ENCODE results near the gene RSRC1. TPM values are rescaled to one million over a fixed set of nuclear protein-coding genes. Genes with fewer than 3 reads are reported as not detected.

The RSRC1 gene
- total and polyA plus RNA-seq, 2 of the 8 experiments (the other 6 are each of a cell fraction or from before 2014, with no cell fraction given), result 2.0 to 27.9 TPM

DNA sequence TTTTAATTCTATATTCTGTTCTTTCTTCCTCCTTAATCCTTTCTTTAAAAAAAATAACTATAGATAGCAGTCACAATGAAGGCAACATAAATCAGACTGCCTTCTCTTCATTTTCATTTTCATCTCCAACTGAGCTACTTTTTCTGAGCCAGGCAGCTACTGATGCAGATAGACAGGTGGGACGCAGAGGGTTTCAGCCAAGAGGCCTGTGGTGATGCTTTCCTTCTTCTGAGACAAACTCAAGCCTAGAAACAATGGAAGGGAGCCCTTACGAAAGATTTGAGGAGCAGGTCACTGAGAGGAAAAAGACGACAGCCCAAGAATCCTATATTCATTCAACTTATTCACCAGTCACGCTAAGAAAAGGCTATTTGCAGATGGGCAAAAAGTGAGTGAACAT is 241.1 kb downstream of the RSRC1 start (continued):
- no peak for TF ChIP-seq GABPA (IDR thresholded peaks at IDR 0.05; ENCODE audit: borderline replicate concordance, insufficient read depth, low read length)
- TF ChIP-seq TCF12 (IDR thresholded peaks at IDR 0.05; ENCODE audit: low read depth, low read length), result no peak
- TF ChIP-seq SP1 (IDR thresholded peaks at IDR 0.05; ENCODE audit: low read depth, low read length), result no peak
- TF ChIP-seq PHF8 (conservative IDR thresholded peaks at IDR 0.05; ENCODE audit: low read depth, low read length), result no peak
- TF ChIP-seq MAFK (IDR thresholded peaks at IDR 0.05; ENCODE audit: low read depth, low read length), result no peak
- no peak for TF ChIP-seq POLR2A (IDR thresholded peaks at IDR 0.05; ENCODE audit: control extremely low read depth in 1 of 2, low read depth in 2 of 2, low read length in 2 of 2)
- no peak for TF ChIP-seq BACH1 (IDR thresholded peaks at IDR 0.05; ENCODE audit: low read length)

Data from H1 (cell line).